ENCODE results near the gene REXO4.

GRCh38 chr9:133360400-133361393 is 57.1 kb downstream of the REXO4 start:
- no peak for TF ChIP-seq MAX (CRISPR knock-in tag; IDR thresholded peaks at IDR 0.05)
- TF ChIP-seq CTCF (IDR thresholded peaks at IDR 0.05), result no peak
- TF ChIP-seq JAZF1 (CRISPR knock-in tag; IDR thresholded peaks at IDR 0.05), result no peak
- no peak for TF ChIP-seq RELA (CRISPR knock-in tag; IDR thresholded peaks at IDR 0.05; ENCODE audit: borderline replicate concordance)
- TF ChIP-seq ZBTB21 (CRISPR knock-in tag; IDR thresholded peaks at IDR 0.05; ENCODE audit: borderline replicate concordance), result no peak
- no peak for TF ChIP-seq E2F1 (CRISPR knock-in tag; IDR thresholded peaks at IDR 0.05)
